NCI-H524 treated with DMSO at 0.1 percent for 48 hours (cell line): ENCODE results near the gene MAPK6.

Experiments used
- DNase-seq: peaks from one replicate; lab custom pipeline; 2025; lab: John Stamatoyannopoulos, UW

MAPK6 gene

DNA sequence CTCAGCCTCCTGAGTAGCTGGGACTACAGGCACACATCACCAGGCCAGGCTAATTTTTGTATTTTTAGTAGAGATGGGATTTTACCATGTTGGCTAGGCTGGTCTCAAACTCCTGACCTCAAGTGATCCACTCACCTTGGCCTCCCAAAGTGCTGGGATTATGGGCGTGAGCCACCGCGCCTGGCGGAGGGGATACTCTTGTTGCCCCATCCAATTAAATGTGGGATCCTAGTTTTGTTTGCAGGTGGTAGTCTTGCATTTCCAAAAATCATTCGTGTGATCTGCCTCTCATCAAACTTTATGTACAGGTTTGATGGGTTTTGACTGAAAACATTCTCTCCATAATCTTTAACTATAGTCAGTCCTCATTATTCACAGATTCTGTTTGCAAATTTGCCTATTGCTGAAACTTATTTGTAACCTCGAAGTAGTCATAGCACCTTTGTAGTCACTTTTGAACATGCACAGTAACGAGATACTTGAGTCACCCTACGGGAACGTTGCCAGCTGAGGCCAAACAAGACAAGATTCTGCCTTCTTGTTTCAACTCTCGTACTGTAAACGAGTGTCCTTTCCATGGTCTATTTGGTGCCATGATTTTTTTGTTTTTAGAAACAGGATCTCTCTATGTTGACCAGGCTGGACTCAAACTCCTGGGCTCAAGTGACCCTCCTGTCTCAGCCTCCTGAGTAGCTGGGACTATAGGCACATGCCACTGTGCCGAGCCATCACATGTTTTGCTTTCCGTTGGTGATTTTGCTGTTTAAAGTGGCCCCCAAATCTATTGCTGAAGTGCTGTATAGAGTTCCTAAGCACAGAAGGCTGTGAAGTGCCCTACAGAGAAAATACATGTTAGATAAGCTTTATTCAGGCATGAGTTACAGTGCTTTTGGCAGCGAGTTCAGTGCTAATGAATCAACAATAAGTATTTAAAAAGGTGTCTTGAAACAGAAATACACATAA is 8.1 kb upstream of the MAPK6 start:
- DNase-seq: no peak

DNA sequence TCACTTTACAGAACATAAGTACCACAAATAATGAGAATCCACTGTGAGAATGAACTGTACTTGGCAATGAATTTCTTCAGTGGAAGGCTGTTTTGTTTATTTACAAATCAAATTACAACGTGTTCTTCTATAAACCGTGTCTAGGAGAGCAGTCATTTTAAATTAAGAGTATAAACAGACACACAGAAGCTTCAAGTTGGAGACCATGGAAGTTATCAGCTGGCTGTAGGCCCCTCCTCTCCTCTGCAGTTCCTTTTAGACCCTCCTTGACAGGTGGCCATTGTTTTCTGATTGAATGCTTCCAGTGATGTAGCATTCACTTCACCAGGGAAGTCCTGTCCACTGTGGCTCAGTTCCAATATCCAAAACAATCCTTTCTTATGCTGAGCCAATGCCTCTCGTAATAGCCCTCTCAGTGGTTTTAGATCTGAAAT is 7.3 kb upstream of the MAPK6 start:
- no peak for DNase-seq

DNA sequence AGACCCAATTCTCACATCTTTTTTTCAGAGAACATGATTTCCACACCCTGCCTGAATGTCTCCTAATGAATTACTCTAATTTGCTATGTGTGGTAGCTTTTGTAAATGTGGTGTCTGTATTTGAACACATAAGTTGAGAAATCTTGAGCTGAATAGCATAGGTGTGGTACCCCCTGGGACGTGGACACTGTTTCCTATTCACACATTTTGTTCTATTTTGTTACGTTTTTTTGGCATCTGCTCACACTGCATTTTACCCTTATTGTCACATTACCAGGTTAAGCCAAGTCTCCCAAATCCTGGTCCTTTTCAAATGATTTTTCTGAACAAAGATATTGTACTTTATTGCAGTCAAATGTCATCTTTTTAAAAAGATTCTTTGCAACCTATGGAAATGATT is 6.8 kb upstream of the MAPK6 start:
- no peak for DNase-seq

DNA sequence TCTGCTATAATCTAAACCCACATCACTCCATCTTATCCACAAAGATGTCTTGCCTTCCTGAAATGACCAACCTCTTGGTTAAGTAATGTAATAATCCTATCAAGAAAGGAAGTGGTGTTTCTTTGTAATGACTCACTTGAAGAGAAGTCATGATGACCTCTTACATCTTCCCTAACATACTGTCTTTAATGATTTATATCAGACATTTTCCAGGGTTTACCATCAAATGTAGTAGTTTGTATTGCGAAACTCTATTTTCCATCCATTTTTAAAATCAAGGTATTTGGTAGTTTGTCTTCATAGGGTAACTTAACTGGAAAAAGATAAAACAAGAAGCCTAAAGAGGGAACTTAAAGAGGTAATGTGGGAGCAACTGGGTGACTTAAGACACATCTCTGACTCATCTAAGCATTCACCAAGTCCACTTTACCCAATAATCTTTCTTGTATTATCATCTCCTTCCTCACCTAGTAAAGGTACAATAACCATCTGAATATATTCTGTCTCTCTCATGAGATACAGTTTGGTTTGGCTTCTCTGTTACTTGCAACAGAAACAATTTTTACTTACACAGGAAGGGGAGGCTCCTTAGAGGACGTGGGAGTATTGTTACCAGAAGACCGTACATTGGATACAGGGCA is 5.7 kb upstream of the MAPK6 start:
- no peak for DNase-seq

DNA sequence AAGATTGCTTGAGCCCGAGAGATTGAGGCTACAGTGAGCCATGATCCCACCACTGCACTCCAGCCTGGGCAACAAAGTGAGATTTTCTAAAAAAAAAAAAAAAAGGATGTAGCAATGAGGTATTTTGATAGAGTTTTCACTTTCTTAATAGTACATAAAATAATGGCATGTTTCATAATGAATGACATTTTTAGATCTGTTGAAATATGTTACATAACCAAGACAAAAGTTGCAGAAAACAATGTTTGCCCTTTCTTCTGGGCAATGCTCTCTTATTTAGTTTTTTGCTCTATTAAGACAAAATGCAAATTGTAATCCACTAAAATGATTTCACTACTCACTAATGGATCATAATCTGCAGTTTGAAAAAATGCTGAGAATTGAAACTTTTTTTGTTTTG is 4.4 kb upstream of the MAPK6 start:
- no peak for DNase-seq

DNA sequence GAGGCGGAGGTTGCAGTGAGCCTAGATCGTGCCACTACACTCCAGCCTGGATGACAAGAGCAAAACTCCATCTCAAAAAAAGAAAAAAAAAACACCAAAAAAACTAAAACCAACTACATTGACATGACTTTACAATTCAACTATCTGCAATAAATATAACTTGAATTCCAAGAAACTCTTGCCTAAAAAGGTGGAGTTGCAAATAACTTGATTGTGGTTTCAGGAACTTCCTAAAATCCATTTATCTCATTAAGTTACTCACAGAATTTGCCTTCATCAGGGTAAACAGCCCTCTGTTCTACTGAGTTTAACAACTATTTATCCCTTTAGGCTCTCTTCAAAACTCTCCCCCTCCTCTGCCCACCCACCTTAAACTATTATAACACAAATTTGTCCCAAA is 2.7 kb upstream of the MAPK6 start:
- DNase-seq: no peak

DNA sequence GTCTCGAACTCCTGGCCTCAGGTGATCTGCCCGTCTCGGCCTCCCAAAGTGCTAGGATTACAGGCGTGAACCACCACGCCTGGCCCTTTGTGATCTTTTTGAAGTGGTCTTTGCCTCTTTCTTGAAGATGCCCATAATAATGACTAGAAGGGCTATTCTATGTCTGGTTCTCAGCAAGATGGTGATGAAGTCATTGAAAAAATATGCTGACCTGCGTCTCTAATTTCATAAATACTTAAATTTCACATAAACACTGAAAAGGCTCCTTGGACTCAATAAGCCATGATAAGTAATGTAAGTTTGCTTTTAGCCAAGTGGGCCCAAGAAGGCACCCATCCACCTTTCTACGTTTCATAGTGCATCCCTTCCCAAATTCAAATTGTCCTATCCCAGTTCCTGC is 775 bp upstream of the MAPK6 start:
- no peak for DNase-seq

DNA sequence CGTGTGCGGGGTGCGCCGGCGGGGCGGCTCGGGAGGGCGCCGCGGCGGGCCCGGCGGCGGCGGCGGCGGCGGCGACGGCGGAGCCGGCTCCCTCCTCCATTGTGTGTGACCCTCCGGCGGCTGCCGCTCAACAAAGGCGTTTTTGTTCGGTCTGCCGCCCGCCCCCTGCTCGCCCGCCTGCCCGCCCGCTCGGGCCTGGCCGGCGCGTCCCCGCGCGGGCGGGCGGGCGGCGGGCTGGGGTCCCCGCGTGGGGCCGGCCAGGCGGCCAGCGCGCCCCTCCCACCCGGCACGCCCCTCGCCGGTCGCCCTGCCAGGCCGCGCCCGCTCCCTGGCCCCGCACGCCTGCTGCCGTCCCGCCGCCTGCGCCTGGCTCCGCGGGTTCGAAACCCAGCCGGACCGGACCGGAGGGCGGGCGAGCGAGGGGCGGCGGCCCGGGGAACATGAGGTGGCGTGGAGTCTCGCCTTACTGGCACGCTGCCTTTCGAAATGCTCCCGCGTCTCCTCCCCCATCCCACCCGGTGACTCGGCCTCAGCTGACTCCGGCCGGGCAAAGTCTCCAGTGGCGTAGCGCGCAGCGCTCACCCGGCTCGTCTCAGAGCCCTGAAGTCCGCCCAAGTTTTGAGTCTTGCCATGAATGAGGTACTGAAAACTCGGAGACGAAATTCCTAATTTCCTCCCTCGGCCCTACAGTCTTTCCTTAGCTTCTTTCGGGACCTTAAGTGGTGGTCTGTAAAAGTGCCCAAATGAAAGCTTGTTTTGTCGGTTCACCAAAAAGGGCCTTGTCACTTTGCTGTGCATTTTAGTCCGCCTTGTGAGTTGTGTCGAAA is 588 bp downstream of the MAPK6 start:
- DNase-seq: no peak

DNA sequence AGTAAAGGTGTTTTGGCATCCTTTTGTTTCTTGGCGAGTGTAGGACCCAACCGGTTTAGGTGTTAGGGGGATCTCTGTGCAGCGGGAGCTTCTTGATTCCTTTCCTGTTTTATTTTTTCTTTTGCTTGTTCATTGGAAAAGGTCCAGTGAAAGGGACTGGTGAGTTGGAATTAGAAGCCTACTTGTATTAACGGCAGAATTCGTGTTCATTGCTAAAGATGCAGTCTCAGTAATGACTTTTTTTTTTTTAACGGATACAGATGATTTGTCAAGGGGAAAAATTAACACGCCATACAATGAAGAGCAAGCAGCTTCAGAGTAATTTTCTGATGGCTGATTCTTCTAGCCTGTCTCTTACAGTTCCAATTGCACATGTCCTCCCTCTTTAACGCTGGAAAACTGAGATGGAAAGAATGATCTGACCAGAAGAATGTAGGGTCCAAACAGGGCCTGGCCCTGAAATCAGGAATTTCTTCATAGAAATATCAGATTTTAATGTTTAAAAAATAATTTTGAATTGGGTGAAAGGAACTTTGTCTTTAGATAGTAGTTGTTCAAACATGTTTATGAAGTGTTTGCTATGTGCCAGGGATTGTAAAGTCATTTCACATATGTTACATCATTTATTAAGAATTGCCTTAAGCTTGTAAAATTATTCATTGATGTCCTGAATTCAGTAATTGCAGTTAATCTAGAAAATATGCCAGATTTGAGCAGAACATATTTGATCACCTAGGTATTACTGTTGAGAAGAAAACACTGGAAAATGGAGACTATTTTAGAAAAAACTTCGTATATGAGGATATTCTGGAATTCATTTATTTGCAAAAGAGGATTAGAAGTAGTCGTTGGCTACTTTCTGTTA is 1.4 kb downstream of the MAPK6 start:
- DNase-seq: no peak

DNA sequence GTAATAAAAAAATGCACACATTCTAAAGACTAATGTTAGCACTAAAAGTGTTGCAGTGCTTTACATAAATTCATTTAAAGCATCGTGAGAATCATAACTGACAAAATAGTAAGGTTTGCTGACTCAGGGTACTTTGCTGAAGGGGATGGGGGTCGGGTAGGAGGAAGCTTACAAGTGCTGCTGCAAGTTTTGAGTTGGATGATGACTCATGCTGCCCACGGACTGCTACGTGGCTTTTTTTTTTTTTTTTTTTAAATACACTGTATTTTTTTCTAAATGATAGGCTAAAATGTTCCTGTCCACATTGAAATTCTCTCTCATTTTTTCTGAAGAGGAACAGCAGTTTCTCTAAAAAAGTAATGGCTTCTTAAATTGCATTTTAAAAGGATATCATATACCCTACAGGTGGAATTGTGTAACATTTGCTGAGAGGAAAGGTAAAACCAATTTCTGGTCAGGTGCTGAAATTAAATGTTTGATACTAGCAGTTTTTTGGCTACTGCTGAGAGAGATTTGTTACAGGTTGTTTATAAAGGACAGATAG is 2.2 kb downstream of the MAPK6 start:
- DNase-seq: no peak

DNA sequence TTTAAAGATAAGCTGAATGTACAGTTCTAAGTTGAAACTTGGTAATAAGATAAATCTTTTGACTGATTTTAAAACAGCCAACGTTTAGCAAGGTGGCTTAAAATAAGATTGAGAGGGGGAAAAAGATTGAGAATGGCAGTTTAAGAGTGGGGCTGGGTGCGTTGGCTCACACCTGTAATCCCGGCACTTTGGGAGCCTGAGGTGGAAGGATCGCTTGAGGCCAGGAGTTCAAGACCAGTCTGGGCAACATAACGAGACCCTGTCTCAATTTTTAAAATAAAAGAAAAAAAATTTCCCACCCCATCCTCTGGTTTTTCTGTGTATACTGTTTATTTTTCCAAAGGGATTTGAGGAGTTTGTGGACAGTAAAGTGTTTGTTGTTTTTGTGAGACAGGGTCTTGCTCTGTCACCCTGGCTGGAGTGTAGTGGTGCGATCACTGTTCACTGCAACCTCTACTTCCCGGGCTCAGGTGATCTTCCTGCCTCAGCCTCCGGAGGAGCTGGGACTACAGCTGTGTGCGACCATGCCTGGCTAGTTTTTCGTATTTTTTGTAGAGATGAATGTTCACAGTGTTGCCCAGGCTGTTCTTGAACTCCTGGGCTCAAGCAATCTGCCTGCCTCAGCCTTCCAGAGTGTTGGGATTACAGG is 3.0 kb downstream of the MAPK6 start:
- DNase-seq: no peak

DNA sequence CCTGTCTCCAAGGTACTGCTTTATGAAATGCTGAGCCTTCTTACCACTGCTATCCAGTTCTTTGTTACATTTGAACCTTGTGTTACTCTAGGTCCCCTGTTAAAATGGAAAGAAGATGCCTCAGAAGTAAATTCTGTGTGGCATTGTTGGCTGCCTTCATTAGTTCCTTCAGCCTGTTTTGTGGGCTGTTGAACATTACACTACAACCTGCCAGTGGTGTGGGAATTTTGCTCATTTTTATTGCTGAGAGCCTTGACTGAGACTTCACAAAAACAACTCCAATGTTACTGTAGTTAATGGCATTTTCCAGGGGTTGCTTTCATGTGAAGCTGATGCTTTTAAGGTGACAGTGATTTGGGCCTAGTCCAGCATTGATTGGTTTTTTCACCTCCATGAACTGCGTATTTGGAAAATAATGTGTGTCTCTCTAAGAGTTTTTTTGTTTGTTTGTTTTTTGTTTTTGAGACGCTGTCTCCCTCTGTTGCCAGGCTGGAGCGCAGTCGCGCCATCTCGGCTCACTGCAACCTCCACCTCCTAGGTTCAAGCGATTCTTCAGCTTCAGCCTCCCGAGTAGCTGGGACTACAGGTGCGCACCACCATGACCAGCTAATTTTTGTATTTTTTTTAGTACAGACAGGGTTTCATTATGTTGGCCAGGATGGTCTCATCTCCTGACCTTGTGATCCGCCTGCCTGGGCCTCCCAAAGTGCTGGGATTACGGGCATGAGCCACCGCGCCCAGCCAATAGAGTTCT is 4.3 kb downstream of the MAPK6 start:
- no peak for DNase-seq

DNA sequence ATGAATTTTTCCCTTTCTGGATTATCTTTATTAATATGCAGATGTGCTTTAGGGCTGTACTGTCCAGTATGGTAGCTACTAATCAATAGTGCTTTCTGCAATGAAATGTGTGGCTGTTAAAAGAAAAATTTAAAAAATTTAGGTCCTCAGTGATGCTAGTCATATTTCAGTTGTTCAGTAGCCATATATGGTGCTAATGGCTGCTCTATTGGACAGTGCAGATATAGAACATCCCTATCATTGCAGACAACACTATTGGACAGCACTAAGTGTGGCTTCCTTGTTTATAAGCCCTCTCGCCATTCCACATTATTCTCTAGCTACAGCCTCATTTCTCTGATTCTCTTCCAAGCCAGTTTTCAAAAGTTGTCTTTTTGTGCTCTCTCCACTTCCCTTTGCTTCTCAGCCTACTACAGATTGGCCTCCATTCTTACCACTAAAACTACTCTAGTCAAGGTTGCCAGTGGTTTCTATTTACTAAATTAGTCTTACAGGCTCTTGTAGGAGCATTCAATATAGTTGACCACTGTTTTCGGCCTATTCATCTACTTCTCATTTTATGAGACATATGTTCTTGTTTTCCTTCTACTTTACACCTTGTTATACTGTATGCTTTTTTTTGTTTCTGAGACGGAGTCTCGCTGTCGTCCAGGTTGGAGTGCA is 9.5 kb downstream of the MAPK6 start:
- DNase-seq: no peak

DNA sequence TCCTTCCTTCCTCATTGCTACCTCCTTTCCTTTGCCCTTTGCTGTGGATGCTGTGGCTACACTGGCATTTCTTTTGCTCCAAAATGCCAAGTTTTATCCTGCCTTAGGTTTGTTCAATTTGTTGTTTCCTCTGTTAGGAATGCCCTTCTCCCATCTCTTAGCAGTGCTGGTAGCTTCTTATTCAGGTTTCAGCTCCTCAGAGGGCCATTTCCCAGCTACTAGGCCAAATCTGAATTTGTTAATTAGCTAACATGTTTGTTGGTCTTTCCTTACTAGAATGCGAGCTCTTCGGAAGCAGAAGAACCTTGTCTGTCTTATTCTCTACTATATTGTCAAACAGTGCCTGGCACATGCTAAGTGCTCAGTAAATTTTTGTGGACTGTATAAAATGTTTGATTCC is 11.0 kb downstream of the MAPK6 start:
- DNase-seq: no peak

DNA sequence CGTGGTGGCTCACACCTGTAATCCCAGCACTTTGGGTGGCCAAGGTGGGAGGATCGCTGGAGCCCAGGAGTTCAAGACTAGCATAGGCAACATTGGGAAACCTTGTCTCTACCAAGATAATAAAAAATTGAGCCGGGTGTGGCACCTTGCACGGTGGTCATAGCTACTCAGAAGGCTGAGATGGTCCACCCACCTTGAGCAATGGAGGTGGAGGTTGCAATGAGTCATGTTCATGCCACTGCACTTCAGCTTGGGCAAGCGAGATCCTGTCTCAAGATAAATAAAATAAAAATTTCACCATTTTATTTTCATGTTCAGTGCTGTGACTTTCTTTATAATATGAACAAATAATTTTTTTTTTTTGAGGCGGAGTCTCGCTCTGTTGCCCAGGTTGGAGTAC is 12.5 kb downstream of the MAPK6 start:
- DNase-seq: no peak

DNA sequence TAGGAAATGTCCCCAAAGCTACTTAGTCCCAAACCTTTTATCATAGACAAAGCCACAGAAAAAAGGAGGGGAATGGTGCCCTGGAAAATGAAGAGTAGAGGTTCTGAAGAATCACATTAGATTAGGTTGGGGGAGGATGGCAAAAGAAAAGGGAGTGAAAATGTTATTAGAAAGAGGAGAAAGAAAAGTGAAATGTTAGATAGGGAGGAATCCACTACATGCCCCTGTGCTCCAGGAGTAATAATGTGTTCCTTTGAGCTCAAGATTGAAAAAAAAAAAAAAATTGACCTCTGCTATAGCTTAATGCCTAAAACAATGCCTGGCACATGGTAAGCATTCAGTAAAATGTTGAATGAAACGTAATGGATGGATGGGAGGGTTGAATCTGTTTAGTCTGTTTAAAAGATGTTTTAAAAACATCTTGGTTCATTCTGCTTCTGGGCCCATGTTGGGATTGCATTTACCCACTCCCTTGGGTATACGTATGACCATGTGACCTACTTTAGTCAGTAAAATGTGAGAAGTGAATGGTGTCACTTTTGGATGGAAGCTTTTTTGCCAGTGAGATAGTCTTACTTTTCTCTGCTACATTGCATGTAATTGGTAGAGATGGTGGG is 19.0 kb downstream of the MAPK6 start:
- no peak for DNase-seq

DNA sequence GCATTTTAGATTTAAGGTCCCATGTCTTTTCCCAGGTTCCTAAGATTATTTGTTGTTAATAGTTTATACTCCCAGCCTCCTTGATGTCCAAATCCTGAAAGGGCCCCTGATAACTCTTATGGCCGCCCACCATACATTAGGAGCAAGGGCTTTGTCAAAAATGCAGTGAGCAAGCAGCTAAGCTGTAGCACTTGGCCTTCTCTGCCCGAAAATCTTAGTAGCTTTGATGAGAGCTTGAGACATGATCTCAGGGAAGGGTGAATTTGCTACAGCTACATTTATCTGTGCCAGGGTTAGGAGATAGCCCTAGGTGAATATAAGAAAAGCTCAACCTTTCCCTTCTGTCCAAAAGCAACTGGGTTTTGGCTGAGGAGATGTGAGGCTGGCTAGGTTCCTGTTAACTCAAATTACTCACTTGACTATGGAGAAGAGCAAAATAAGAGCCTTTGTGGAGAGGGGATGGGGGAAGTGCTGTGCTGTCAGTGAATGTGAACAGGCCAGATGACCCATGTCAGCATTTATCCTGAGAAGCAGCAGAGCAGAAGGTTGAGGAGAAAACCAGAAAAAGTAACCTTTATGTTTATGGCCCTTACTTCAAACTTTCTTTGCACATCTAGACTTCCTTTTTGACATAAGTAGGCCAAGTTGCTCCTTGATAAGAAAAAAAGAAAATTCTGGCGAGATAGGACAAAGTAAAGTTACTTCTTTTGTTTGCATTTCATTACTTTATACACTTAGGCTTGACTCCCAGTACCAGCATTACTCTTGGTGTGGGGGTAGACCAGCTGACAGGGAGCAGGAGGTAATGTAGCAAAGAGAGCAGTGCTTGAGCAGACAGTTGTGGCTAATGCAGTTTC is 21.1 kb downstream of the MAPK6 start:
- no peak for DNase-seq
